Stimulated activated naive B cell treated with anti-CD40 and anti-IgM and Interleukin-4, amounts not matched to agents 10 μg/mL and 1 μg/mL and 100 μg/mL, for 72 hours (primary cell): ENCODE results near the gene RNF19B.
A peak's percentile ranks its signal among the peaks of the same experiment; 100 is the strongest.
"Not testable (repeated sequence)": the region's sequence is repeated elsewhere in the genome, so short reads cannot be mapped to it uniquely, and the experiment has no call there.

ENCODE experiments used
- ATAC-seq, 2 donors: fragments of 150-1000 bp; cut with Tn5 transposase; replicated peaks; 2 replicates each; pipeline ENCODE4 v1.10.0; 2021; ENCODE audit warnings: moderate library complexity in 1 of 2
- DNase-seq: peaks from one replicate; pipeline ENCODE4 v3.0.0; 2021
- H3K27ac Mint-ChIP-seq: one replicate; pipeline ENCODE4 v1.8.0; 2022; ENCODE audit warnings: mild to moderate bottlenecking, mixed read lengths
- H3K27me3 Mint-ChIP-seq, 2 donors: one replicate each; pipeline ENCODE4 v1.8.0; 2022; ENCODE audit warnings: mixed read lengths in 2 of 2
- H3K36me3 Mint-ChIP-seq, 2 donors: one replicate each; pipeline ENCODE4 v1.8.0; 2022; ENCODE audit warnings: mixed read lengths in 2 of 2, mild to moderate bottlenecking in 1 of 2
- H3K4me1 Mint-ChIP-seq, 2 donors: one replicate each; pipeline ENCODE4 v1.8.0; 2022; ENCODE audit warnings: mixed read lengths in 2 of 2, mild to moderate bottlenecking in 1 of 2
- H3K4me3 Mint-ChIP-seq, 2 donors: one replicate each; pipeline ENCODE4 v1.8.0; 2022; ENCODE audit warnings: mild to moderate bottlenecking in 2 of 2, mixed read lengths in 2 of 2, moderate library complexity in 1 of 2
- H3K9me3 Mint-ChIP-seq, 2 donors: one replicate each; pipeline ENCODE4 v1.8.0; 2022; ENCODE audit warnings: mixed read lengths in 2 of 2, mild to moderate bottlenecking in 1 of 2

RNF19B gene

DNA sequence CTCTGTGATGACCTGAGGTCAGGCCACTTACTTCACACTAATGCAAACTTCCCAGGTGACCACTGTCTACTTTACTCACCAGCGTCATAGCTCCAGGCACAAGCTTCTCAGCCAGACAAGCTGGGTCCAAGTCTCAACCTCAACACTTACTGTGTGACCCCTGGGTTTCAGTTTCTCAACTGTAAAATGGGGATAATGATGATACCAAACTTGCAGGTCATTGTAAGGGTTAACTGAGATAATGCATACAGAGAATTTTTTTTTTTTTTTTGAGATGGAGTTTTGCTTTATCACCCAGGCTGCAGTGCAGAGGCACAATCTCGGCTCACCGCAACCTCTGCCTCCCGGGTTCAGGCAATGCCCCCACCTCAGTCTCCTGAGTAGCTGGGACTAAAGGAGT is 37.4 kb upstream of the RNF19B start:
- H3K27ac Mint-ChIP-seq = no peak overlapping the region
- peaks cover 23 to 46% of the 10 kb centered on the region in 2 donors for H3K36me3 Mint-ChIP-seq
- no peak for ATAC-seq
- no peaks in the 10 kb centered on the region for H3K27me3 Mint-ChIP-seq
- no peak overlapping the region for H3K4me3 Mint-ChIP-seq
- H3K9me3 Mint-ChIP-seq = no peaks in the 10 kb centered on the region
- peaks cover 40 to 63% of the 10 kb centered on the region in 2 donors for H3K4me1 Mint-ChIP-seq
- no peak for DNase-seq

DNA sequence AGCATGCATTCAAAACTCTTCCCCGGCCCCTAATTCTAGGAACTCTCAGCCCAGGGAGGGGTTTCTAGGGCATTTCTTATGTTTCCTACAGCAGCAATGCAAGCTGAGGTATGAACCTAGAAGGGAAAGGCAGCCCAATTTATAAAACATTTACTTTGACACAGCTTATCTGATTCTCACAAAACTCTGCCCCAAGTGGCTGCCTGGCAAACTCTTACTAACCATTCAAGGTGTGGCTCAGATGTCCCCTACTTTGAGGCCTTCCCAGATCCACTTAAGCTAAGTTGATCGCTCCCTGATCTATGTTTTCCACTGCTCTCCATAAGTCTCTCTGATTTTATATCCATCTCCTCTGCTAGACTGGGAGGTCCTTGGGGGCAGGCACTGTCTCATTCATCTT is 36.7 kb upstream of the RNF19B start:
- Mint-ChIP-seq H3K36me3 (peaks cover 21 to 44% of the 10 kb centered on the region in 2 donors), H3K27me3 (no peaks in the 10 kb centered on the region), H3K9me3 (no peaks in the 10 kb centered on the region), H3K4me1 (peaks cover 38 to 58% of the 10 kb centered on the region in 2 donors), H3K27ac (no peak overlapping the region), H3K4me3 (no peak overlapping the region)
- DNase-seq (no peak), ATAC-seq (no peak)

DNA sequence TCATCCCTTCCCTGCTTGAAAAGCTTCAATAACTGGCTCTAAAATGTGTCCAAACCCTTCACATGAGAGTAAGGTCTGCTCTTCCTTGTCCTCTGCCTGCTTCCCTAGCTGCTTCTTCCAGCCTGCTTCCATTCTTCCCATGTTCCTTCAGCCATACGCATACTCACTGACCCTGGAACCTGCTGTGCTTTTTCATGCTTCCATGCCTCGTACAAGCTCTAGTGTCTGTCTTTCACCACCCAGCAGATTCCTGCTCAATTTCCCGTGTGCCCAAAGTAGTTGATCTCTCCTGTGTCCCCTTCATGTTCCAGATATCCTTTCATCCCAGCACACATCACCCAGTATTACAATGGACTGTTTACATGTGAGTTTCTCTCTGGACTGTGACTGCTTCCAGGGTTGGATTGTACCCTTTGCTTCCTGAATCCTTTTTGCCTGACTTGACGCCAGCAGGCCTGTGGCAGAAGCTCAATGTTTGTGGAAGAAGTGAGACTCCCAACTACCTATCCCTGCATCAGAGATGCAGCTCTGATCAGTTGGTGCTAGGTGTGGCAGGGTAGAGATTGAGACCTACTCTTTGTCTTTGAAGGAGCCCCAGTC is 35.9 kb upstream of the RNF19B start:
- Mint-ChIP-seq H3K9me3 (no peaks in the 10 kb centered on the region), H3K4me3 (no peak overlapping the region), H3K4me1 (peaks cover 34 to 51% of the 10 kb centered on the region in 2 donors), H3K36me3 (peaks cover 19 to 39% of the 10 kb centered on the region in 2 donors), H3K27ac (no peak overlapping the region), H3K27me3 (no peaks in the 10 kb centered on the region)
- DNase-seq (no peak), ATAC-seq (no peak)

GRCh38 chr1:32998997-32999396 is 34.4 kb upstream of the RNF19B start:
- Mint-ChIP-seq H3K27me3 (no peaks in the 10 kb centered on the region), H3K4me1 (peaks cover 30 to 52% of the 10 kb centered on the region in 2 donors), H3K4me3 (no peak overlapping the region), H3K27ac (no peak overlapping the region), H3K36me3 (peaks cover 21 to 34% of the 10 kb centered on the region in 2 donors), H3K9me3 (no peaks in the 10 kb centered on the region)
- ATAC-seq (no peak), DNase-seq (no peak)

DNA sequence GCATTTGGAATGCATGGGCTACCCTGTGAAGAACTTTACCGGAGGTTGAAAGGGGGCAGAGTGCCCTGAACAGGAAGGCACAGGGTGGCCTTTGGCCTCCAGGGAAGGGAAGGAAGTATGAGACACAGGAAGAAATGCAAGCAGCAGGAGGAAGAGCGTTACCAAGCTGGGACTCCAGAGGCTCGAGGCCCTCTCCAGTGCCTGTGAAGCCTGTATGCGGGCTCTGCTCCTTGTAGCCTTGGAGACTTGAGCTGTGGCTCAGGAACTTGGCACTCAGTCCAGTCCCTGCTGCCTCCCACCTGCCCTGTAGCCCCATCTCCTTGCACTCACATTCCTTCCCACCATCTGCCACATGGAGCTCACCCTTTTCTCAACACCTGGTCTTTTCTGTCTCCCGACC is 33.5 kb upstream of the RNF19B start:
- no peaks in the 10 kb centered on the region for H3K9me3 Mint-ChIP-seq
- H3K27me3 Mint-ChIP-seq = no peaks in the 10 kb centered on the region
- H3K36me3 Mint-ChIP-seq = peaks cover 21 to 34% of the 10 kb centered on the region in 2 donors
- H3K4me3 Mint-ChIP-seq = no peak overlapping the region
- peak overlapping the region; percentile 57 for H3K27ac Mint-ChIP-seq
- DNase-seq = no peak
- ATAC-seq = no peak
- peaks cover 37 to 60% of the 10 kb centered on the region in 2 donors for H3K4me1 Mint-ChIP-seq

DNA sequence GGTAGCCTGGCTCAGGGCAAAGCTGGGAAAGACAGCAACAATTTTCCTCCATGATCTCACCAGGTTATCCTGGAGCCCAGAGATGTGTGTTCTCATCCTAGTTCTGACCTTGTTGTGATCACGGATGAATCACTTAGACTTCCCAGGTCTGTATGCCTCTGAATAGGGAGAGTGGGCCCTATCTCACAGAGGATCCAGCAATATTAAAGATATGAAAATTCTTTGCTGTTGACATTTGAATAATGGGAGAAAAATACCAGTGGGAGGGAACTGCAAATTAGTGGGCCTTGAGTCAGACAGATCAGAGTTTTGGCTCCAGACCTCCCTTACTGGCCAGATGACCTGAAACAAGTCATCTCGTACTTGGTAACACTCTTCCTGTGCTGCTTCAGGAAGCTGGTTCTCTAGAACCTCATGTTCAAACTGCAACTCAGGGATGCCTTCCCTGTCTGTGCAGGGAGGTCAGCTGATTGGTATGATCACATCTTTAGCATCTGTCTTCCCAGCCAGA is 32.8 kb upstream of the RNF19B start:
- Mint-ChIP-seq H3K27ac (peak overlapping the region; percentile 57), H3K27me3 (no peaks in the 10 kb centered on the region), H3K36me3 (peaks cover 14 to 27% of the 10 kb centered on the region in 2 donors), H3K4me1 (peaks cover 41 to 60% of the 10 kb centered on the region in 2 donors), H3K9me3 (no peaks in the 10 kb centered on the region), H3K4me3 (no peak overlapping the region)
- DNase-seq (no peak), ATAC-seq (no peak)

- not testable (repeated sequence) for H3K27me3 Mint-ChIP-seq, DNase-seq, ATAC-seq, H3K9me3 Mint-ChIP-seq
- Mint-ChIP-seq H3K4me1 (peaks cover 56 to 77% of the 10 kb centered on the region in 2 donors), H3K27ac (peak overlapping the region; percentile 98), H3K4me3 (peak overlapping the region; percentile 13 to 66), H3K36me3 (peaks cover 4 to 12% of the 10 kb centered on the region in 2 donors)
Observed at GRCh38 chr1:32993324-32993636, 28.7 kb upstream of the RNF19B start.

DNA sequence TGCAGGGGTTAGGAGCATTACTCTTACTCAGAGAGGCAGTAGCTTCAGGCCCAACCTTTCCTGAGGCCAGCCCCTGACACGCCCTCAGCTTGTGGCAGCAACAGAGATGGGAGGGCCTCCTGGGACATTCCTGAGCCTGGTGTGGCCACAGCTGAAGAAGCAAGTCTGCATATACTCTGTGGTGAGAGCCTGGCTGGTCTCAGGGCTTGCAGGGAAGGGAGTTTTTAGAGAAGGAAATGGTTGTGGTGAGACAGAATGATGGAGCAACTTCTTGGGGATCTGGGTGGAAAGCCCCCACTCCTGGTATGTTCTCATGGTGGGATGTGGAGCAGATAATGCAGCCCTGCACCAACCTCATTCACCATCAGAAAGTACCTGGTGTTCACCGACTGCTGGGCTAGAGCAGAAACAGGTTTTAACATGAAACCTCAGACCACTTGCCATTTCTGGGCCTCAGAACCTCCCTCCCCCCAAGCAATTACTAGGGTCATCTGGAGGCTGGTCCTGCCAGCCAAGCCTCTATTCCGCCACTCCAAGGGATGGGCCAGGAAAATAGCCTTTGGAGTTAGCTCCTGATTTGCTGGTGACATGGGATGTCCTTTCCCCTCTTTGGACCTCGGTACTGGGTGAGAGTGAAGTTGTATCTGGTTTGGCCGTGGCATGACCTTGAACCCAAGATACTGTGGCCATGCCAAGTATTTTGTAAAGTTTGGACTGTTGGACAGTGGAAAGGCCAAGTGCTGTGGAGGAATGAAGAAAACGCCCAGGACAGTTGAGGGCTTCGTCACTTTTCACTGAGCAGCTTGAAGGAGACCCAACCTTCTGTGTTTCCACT is 28.1 kb upstream of the RNF19B start:
- Mint-ChIP-seq H3K9me3 (no peaks in the 10 kb centered on the region), H3K4me3 (peak overlapping the region; percentile 13 to 66), H3K4me1 (peaks cover 54 to 75% of the 10 kb centered on the region in 2 donors), H3K36me3 (peaks cover 3 to 10% of the 10 kb centered on the region in 2 donors), H3K27ac (peak overlapping the region; percentile 98), H3K27me3 (no peaks in the 10 kb centered on the region)
- ATAC-seq (peak; percentile 89), DNase-seq (peak; percentile 92)

DNA sequence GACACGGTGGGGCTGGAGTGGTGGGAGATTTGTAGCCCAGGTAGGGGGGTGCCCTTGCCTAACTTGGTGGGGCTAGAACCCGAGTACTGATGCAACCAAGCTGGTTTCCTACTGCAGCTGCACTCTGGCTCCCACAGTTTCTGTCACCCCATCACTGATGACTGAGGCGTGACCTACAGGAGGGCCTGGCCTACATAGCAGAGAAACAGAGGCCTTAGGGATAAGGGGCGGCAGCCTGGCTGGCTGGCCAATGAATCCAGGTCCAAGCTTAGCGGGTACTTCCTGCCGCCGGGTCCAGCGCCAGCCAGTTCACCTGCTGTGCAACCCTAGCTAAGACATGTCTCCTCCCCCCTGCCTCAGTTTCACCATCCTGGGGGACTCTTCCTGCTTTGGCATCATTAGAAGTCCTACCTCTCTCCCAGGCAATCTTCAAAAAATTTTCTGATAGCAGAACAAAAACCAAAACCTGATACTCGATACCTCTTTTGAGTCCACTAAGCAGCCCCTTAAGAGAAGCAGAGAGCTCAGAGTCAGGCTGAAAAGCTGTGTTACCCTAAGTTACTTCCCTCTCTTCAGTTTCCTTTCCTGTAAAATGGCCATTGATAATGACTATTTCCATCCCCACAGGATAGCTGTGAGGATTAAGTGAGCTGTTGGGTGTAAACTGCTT is 27.3 kb upstream of the RNF19B start:
- peaks cover 50 to 71% of the 10 kb centered on the region in 2 donors for H3K4me1 Mint-ChIP-seq
- ATAC-seq (no peak), DNase-seq (no peak)
- peaks cover 3 to 11% of the 10 kb centered on the region in 2 donors for H3K36me3 Mint-ChIP-seq
- no peaks in the 10 kb centered on the region for H3K9me3 Mint-ChIP-seq
- no peaks in the 10 kb centered on the region for H3K27me3 Mint-ChIP-seq
- H3K4me3 Mint-ChIP-seq = peak overlapping the region; percentile 62 to 66
- peak overlapping the region; percentile 98 for H3K27ac Mint-ChIP-seq

DNA sequence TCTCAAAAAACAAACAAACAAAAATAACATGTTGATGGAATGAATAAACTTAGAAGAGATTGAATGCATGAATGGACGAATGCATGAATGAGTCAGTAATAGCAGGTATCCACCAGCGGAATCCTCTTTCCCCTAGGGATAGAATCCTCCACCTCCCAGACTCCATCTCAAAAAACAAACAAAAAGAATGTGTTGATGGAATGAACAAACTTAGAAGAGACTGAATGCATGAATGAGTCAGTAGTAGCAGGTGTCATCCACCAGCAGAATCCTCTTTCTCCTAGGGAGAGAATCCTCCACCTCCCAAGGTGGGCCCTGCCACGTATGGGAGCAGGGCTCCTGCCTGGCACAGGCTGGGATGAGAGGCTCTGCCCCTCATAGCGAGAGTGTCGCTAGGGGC is 26.8 kb upstream of the RNF19B start:
- Mint-ChIP-seq H3K36me3 (peaks cover 3 to 11% of the 10 kb centered on the region in 2 donors), H3K4me3 (peak overlapping the region; percentile 62 to 66), H3K27ac (peak overlapping the region; percentile 98), H3K27me3 (no peaks in the 10 kb centered on the region), H3K4me1 (peaks cover 54 to 77% of the 10 kb centered on the region in 2 donors), H3K9me3 (no peaks in the 10 kb centered on the region)
- ATAC-seq (no peak), DNase-seq (no peak)

DNA sequence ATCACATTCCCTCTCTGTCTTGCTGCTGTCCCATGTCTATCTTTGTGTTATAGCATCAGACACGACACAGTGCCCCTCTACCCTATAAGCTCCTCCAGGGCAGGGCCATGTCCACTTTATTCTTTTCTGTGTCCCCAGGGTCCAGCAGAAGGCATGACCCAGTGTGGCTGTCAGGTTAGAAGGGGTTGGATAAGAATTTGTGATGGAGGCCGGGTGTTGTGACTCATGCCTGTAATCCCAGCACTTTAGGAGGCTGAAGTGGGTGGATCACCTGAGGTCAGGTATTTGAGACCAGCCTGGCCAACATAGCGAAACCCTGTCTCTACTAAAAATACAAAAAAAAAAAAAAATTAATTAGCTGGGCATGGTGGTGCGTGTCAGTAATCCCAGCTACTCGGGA is 26.3 kb upstream of the RNF19B start:
- ATAC-seq (no peak), DNase-seq (no peak)
- Mint-ChIP-seq H3K4me3 (peak overlapping the region; percentile 10 to 62), H3K27ac (peak overlapping the region; percentile 93), H3K36me3 (peaks cover 3 to 11% of the 10 kb centered on the region in 2 donors), H3K9me3 (no peaks in the 10 kb centered on the region), H3K4me1 (peaks cover 57 to 82% of the 10 kb centered on the region in 2 donors), H3K27me3 (no peaks in the 10 kb centered on the region)

DNA sequence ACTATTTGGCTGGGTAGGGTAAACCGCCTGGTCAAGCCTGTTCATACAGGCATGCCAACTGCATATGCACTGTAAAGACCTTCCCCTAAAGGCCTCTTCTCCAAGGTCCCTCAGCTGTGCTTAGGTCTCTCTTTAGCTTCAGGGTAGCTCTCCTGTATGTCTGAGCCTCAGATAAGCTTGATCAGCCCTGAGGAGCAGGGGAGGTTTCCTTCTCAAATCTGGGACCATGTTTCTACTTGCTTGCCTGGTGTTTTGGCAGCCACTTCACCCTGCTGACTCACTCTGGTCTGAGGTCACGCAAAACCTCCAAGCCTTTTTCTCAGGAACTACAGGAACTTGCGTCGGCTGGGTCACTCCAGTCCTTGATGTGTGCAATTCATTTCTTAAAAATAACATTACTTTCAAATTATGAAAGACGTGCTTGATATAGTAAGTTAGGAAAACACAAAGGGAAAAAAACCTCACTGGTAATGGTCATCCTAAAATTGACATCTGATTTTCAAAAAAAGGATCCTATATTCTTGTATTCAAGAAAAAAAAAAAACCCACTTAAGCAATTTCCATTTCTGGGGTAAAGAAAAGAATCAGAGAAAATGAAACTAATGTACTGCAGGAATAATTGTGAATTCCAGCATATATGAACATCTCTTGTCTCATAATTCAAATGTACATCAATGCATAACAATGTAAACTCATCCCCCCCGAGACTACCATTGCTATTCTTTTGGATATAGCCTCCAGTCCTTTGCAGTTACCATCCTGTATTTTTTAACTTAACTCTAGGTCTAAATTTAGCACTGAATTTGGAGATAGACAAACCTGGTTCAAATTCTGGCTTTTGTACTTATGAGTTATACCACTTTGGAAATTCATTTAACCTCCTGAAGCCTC is 24.8 kb upstream of the RNF19B start:
- Mint-ChIP-seq H3K4me1 (peaks cover 64 to 89% of the 10 kb centered on the region in 2 donors), H3K4me3 (peak overlapping the region; percentile 42 to 60), H3K36me3 (peaks cover 0 to 3% of the 10 kb centered on the region in 2 donors), H3K27ac (peak overlapping the region; percentile 91), H3K9me3 (no peaks in the 10 kb centered on the region), H3K27me3 (no peaks in the 10 kb centered on the region)
- DNase-seq = peak; percentile 66
- peak; percentile 9 to 17 for ATAC-seq

GRCh38 chr1:32988665-32989064 is 24.1 kb upstream of the RNF19B start:
- Mint-ChIP-seq H3K36me3 (peaks cover 0 to 3% of the 10 kb centered on the region in 2 donors), H3K4me1 (peaks cover 65 to 89% of the 10 kb centered on the region in 2 donors), H3K9me3 (no peaks in the 10 kb centered on the region), H3K27ac (peak overlapping the region; percentile 91), H3K27me3 (no peaks in the 10 kb centered on the region), H3K4me3 (peak overlapping the region in 1 of 2 donors; percentile 60)
- DNase-seq (no peak), ATAC-seq (no peak)
